GM12878 (cell line): Measurements from ENCODE around the gene CLINT1. TPM values are rescaled to one million over a fixed set of nuclear protein-coding genes. Genes with fewer than 3 reads are reported as not detected.

Experiments used
- ATAC-seq: fragments of 200-7000 bp; cut with Tn5 transposase; 3 replicates; pipeline ENCODE4 v1.9.1; 2020; ENCODE audit warnings: mild to moderate bottlenecking, moderate library complexity
- BruUV-seq: library from RNA; stranded (reverse); fragments of 400-500 nt; replicated peaks from 2 replicates; lab custom pipeline; 2021; lab: Mats Ljungman, UMichigan
- CTCF ChIA-PET: fragments of 300-600 bp; sonication (Branson Sonifier 250); formaldehyde crosslinking; extraction: SDS; loops from one replicate; lab custom pipeline; 2021; ENCODE audit warnings: inconsistent platforms; lab: Yijun Ruan, JAX
- POLR2A ChIA-PET: fragments of 350-600 bp; formaldehyde crosslinking; extraction: SDS; loops from one replicate; lab custom pipeline; 2021; ENCODE audit warnings: inconsistent platforms; lab: Charles Lee
- RAD21 ChIA-PET: fragments of 300-600 bp; sonication (Branson Sonifier 250); formaldehyde crosslinking; loops from one replicate; lab custom pipeline; 2023; ENCODE audit warnings: antibody characterized with exemption; ENCODE audit not compliant: unreplicated experiment; lab: Charles Lee
- SMC1A ChIA-PET: fragments of 300-600 bp; sonication (Branson Sonifier 250); formaldehyde crosslinking; loops from one replicate; lab custom pipeline; 2023; ENCODE audit not compliant: unreplicated experiment, uncharacterized antibody; lab: Charles Lee
- DNase-seq: peaks from one replicate; pipeline ENCODE4 v3.0.0-alpha.2; 2011; ENCODE audit warnings: low read depth, low spot score
- FAIRE-seq: peaks from 3 replicates; lab custom pipeline; 2011; peaks lifted over from hg19 to GRCh38; lab: Jason Lieb, UNC
- H2AFZ ChIP-seq: 2 replicates; pipeline ENCODE4 v1.6.0; 2011; ENCODE audit warnings: low read depth, low read length, control low read depth; ENCODE audit not compliant: control insufficient read depth
- H3K27ac ChIP-seq: 2 replicates; pipeline ENCODE4 v1.5.1; 2011; ENCODE audit warnings: control low read depth; ENCODE audit not compliant: control insufficient read depth, insufficient read depth
- H3K27me3 ChIP-seq, 2 experiments: replicated peaks in 1 of 2; 2 replicates each; pipeline versions ENCODE4 v1.6.0 to v1.6.1; 2011; ENCODE audit warnings: low read length in 1 of 2; ENCODE audit not compliant: control insufficient read depth in 2 of 2, insufficient read depth in 2 of 2
- H3K36me3 ChIP-seq, 2 experiments: 2 replicates each; pipeline ENCODE4 v1.5.1; 2011; ENCODE audit warnings: low read length in 1 of 2; ENCODE audit not compliant: control insufficient read depth in 2 of 2, insufficient read depth in 2 of 2
- H3K4me1 ChIP-seq: 2 replicates; pipeline ENCODE4 v1.6.1; 2011; ENCODE audit warnings: mild to moderate bottlenecking, low read length, moderate library complexity, mixed read lengths; ENCODE audit not compliant: control insufficient read depth, insufficient read depth
- H3K4me2 ChIP-seq: 2 replicates; pipeline ENCODE4 v1.6.0; 2011; ENCODE audit warnings: control low read depth; ENCODE audit not compliant: control insufficient read depth, insufficient read depth
- H3K4me3 ChIP-seq: fragments of 200-600 bp; sonication (generic); 2 replicates; pipeline ENCODE4 v1.5.1; 2016
- H3K79me2 ChIP-seq: 2 replicates; pipeline ENCODE4 v1.6.0; 2011; ENCODE audit warnings: low read length; ENCODE audit not compliant: control insufficient read depth, insufficient read depth
- H3K9ac ChIP-seq: 2 replicates; pipeline ENCODE4 v1.8.0; 2011; ENCODE audit warnings: low read length, control low read depth, mixed read lengths; ENCODE audit not compliant: control insufficient read depth, insufficient read depth
- H3K9me3 ChIP-seq: replicated peaks from 3 replicates; pipeline ENCODE4 v1.5.1; 2011; ENCODE audit warnings: mild to moderate bottlenecking, low read length; ENCODE audit not compliant: control insufficient read depth, insufficient read depth
- H4K20me1 ChIP-seq: 2 replicates; pipeline ENCODE4 v1.6.0; 2011; ENCODE audit not compliant: control insufficient read depth, insufficient read depth
- BCLAF1 ChIP-seq: fragments of 450-650 bp; IDR thresholded peaks from 2 replicates; pipeline ENCODE4 v1.6.1; 2017; ENCODE audit warnings: antibody characterized with exemption, mild to moderate bottlenecking, moderate library complexity
- CHD4 ChIP-seq: fragments of 200-600 bp; sonication (generic); IDR thresholded peaks from 2 replicates; pipeline ENCODE4 v1.6.1; 2016; ENCODE audit warnings: mild to moderate bottlenecking
- CUX1 ChIP-seq: IDR thresholded peaks from 2 replicates; pipeline ENCODE4 v1.6.1; 2012; ENCODE audit warnings: improper control_type of control experiment, low read depth, low read length; ENCODE audit not compliant: insufficient replicate concordance
- ETV6 ChIP-seq, 2 experiments: fragments of 450-650 bp in 1 of 2; IDR thresholded peaks in 1 of 2; conservative IDR thresholded peaks in 1 of 2; 2 replicates each; pipeline ENCODE4 v1.6.1; 2014; ENCODE audit warnings: antibody characterized with exemption in 1 of 2, borderline replicate concordance in 1 of 2, low read depth in 1 of 2, mild to moderate bottlenecking in 1 of 2, moderate library complexity in 1 of 2
- HDGF ChIP-seq: fragments of 450-650 bp; IDR thresholded peaks from 2 replicates; pipeline ENCODE4 v1.6.1; 2016; ENCODE audit warnings: antibody characterized with exemption
- IKZF1 ChIP-seq: fragments of 450-650 bp; conservative IDR thresholded peaks from 2 replicates; pipeline ENCODE4 v1.6.1; 2017; ENCODE audit warnings: antibody characterized with exemption, mild to moderate bottlenecking
- IKZF2 ChIP-seq, 2 experiments: fragments of 450-650 bp; IDR thresholded peaks; 2 replicates each; pipeline ENCODE4 v1.6.1; 2017; ENCODE audit warnings: mild to moderate bottlenecking in 2 of 2, moderate library complexity in 2 of 2
- POLR2AphosphoS2 ChIP-seq: IDR thresholded peaks from 2 replicates; pipeline ENCODE4 v1.6.1; 2011; ENCODE audit warnings: low read depth, mild to moderate bottlenecking, low read length, improper control_type of control experiment, moderate library complexity
- RCOR1 ChIP-seq: conservative IDR thresholded peaks from 2 replicates; pipeline ENCODE4 v1.6.1; 2012; ENCODE audit warnings: low read depth, low read length, improper control_type of control experiment
- STAT3 ChIP-seq: IDR thresholded peaks from 2 replicates; pipeline ENCODE4 v1.6.1; 2011; ENCODE audit warnings: low read depth, low read length, improper control_type of control experiment
- USF1 ChIP-seq: IDR thresholded peaks from 2 replicates; pipeline ENCODE4 v1.6.1; 2011; ENCODE audit warnings: borderline replicate concordance, low read depth, mild to moderate bottlenecking, moderate library complexity, mixed read lengths, low read length; ENCODE audit not compliant: insufficient read depth; ENCODE audit errors: extremely low read length
- WGBS: methylation state at CpG from one replicate; pipeline ENCODE4 v1.1.6; 2016; ENCODE audit warnings: low lambda C conversion rate; ENCODE audit not compliant: insufficient replicate concordance, insufficient coverage; ENCODE audit errors: missing lambda C conversion rate; 5-methylcytosine and 5-hydroxymethylcytosine counted together
- in situ Hi-C: fragments of 300-500 bp; cut with MboI; formaldehyde crosslinking; loops from 9 replicates; pipeline ENCODE4 v1.14.3; 2018; ENCODE audit warnings: mixed read lengths
- intact Hi-C: fragments of 100-400 bp; cut with micrococcal nuclease; formaldehyde crosslinking; loops from one replicate; pipeline ENCODE4 v1.14.2; 2022; ENCODE audit not compliant: unreplicated experiment
- polyA plus RNA-seq, 11 experiments: library from polyadenylated mRNA; depleted of rRNA in 4 of 11; unstranded in 6 of 11; stranded (reverse) in 5 of 11; fragments of >200 nt; fragmentation: Nextera tagmentation in 4 of 11; fragmentation: Illumina TruSeq in 1 of 11; extraction: Ambion mirVana in 4 of 11; extraction: Trizol in 1 of 11; gene quantifications; 1 replicate in 1 of 11; 2 replicates in 10 of 11; pipeline versions ENCODE4 v1.2.1 to v1.2.3, GENCODE V29; 2011 to 2016; ENCODE audit warnings: inconsistent platforms in 2 of 11, missing spikeins in 2 of 11, low read depth in 1 of 11
- total RNA-seq, 4 experiments: library from RNA; depleted of rRNA in 3 of 4; stranded (reverse); fragments of >200 nt in 3 of 4; fragmentation: Illumina TruSeq in 1 of 4; extraction: Trizol in 1 of 4; gene quantifications; 2 replicates each; pipeline versions ENCODE4 v1.2.1 to v1.2.3, GENCODE V29; 2013 to 2021

Gene CLINT1
- total and polyA plus RNA-seq, 10 of the 15 experiments (the other 5 are each of a cell fraction or from before 2014, with no cell fraction given): 30.0 to 136 (median 105) TPM

- TF ChIP-seq IKZF1: no peak
These were observed 97.0 kb downstream of the CLINT1 start (continued) for GRCh38 chr5:157761690-157762621.

- no peak for ATAC-seq
- no peak for TF ChIP-seq CHD4
- TF ChIP-seq HDGF: no peak
- TF ChIP-seq RCOR1: no peak
- no peak for TF ChIP-seq POLR2AphosphoS2
- TF ChIP-seq ETV6 (conservative IDR thresholded peaks at IDR 0.05 in 1 of 2, IDR thresholded peaks at IDR 0.05 in 1 of 2; ENCODE audit: borderline replicate concordance in 1 of 2, low read depth in 1 of 2): no peak
- TF ChIP-seq IKZF2 (IDR thresholded peaks at IDR 0.05): no peak
- TF ChIP-seq STAT3: no peak
- TF ChIP-seq USF1: no peak
- TF ChIP-seq BCLAF1: no peak
- TF ChIP-seq CUX1: no peak
These were observed 100.2 kb downstream of the CLINT1 start for GRCh38 chr5:157758706-157759105.

More at GRCh38 chr5:157758706-157759105, 100.2 kb downstream of the CLINT1 start:
- WGBS: 100% methylated on average over 1 of the region's 1 CpG
- intact Hi-C loops: no loop called here
- H3K27me3 ChIP-seq: no peaks in the 10 kb centered on the region
- H3K4me3 ChIP-seq: no peak overlapping the region
- no peak overlapping the region for H3K9ac ChIP-seq
- CTCF ChIA-PET: interaction anchor here (0.7 to 6.1 kb wide), 7 partner anchors 9 to 1374 kb away, joined by 3 to 58 read pairs (median 9); no protein-coding TSS in a partner anchor
- no peaks in the 10 kb centered on the region for H3K79me2 ChIP-seq
- H3K4me1 ChIP-seq: 0 out of 2 replicates have a peak, but pooled peaks cover 3% of the 10 kb centered on the region
- H3K9me3 ChIP-seq: no peaks in the 10 kb centered on the region
- H3K4me2 ChIP-seq: no peak overlapping the region
- RAD21 ChIA-PET: interaction anchor here (2.3 kb wide), 1 partner anchor 236 kb away, joined by 7 read pairs; no protein-coding TSS in a partner anchor
- DNase-seq (no peak), FAIRE-seq (no peak)
- no peak overlapping the region for H3K27ac ChIP-seq
- POLR2A ChIA-PET: no interaction called here
- SMC1A ChIA-PET: interaction anchor here (1.1 to 1.2 kb wide), 2 partner anchors 191 to 237 kb away, joined by 3 to 4 read pairs; no protein-coding TSS in a partner anchor
- no peaks in the 10 kb centered on the region; the same call in 1 of the 2 replicates for H4K20me1 ChIP-seq
- in situ Hi-C loops: no loop called here
- peaks cover 4 to 6% of the 10 kb centered on the region in 2 experiments; a peak in 3 of 4 replicates for H3K36me3 ChIP-seq
- no TSS peak for BruUV-seq
- H2AFZ ChIP-seq: no peak overlapping the region
